HG03565 (cell line): ENCODE results near the gene KLC3.
"Not testable (repeated sequence)": the region's sequence is repeated elsewhere in the genome, so short reads cannot be mapped to it uniquely, and the experiment has no call there.

Experiments used
- ATAC-seq: cut with Tn5 transposase; IDR thresholded peaks from one replicate; pipeline ENCODE4 v1.9.1; 2021; ENCODE audit warnings: mild to moderate bottlenecking, moderate library complexity; ENCODE audit not compliant: unreplicated experiment

Gene KLC3

GRCh38 chr19:45340232-45340898 is at the start of gene KLC3:
Gene KLC3 (plus strand): TSS chr19:45340750. CDS start chr19:45345542, 4,792 bp downstream.
- ATAC-seq: no peak

GRCh38 chr19:45291834-45292233 is 48.7 kb upstream of the KLC3 start:
- no peak for ATAC-seq

DNA sequence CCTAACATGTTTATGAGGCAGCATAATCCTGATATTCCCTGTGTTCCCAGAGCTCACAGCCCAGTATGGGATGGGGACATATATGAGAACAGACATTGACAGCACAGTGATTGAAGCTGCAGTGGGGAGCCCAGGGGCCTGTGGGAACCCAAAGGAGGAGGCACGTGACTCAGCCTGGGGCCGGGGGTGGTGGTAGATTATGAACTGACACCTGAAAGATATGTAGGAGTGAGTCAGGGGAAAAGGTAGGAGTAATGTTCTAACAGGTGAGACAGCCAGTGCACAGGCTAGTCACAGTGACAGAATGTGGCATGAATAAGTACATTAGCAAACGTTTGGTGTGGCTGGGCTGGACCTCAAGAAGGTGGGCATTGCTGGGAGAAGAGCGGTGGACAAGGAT is 46.9 kb upstream of the KLC3 start:
- no peak for ATAC-seq

DNA sequence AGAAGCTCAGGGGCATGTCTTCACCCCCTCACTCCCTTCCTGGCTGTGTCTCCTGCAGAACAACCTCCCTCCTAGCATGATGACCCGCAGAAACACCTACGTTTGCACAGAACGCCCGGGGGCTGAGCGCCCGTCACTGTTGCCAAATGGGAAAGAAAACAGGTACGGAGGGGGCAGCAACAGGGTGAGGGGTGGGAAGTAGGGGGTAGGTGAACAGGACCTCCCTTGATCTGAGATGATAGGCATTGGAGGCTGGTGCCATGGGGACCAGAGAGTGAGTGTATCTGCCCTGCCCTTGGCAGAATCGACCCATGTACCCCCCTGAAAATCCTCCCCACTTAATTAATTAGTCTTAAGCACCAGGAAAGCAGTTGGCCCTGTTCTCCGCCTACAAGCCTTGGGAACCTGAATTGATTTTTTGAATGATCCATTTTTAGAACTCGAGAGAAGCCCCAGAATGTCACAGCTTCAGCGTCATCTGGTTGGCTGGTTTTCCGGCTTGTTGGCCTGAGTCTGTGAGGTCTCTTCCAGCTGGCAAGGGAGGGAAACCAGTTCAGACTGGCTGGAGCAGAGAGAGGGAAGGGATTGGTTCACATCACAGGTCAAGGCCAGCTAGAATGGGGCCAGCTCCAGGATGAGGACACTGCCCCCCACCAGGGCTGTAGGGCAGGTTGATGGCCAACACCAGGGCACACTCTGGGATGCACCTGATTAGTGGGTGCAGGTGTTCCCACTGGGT is 46.1 kb upstream of the KLC3 start:
- ATAC-seq: no peak

DNA sequence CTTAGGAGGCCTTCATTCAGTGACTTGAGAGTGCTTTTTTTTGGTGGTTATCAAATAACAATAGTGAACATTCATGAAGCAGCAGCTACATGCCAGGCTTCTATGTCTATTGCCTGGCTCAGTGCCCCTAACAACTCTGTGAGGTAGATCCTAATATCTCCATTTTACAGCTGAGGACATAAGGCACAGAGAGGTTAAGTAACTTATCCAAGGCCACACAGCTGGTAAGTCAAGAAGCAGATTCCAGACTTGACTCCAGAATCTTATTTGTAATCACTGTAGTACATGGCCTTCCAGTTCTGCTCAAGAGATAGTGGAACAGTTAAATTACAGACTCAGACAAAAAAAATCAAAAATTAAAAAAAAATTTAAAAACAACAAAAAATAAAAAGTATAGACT is 44.7 kb upstream of the KLC3 start:
- no peak for ATAC-seq

DNA sequence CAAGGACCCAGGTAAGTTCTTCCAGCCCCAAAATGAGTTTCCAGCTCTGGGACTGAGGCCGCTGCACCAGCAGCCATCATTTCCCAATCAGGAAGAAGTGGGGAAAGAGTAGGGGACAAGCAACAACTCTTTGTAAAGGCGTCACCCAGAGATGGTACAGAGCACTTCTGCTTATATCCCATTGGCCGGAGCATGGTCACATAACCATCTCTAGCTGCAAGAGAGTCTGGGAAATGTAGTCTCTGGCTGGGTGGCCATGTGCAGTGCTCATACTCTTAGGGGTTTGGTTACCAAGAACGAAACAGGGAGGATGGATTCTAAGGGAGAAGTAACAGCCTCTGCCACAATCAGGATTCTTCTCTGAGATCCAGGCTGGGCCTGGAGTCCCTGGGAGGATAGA is 44.2 kb upstream of the KLC3 start:
- no peak for ATAC-seq

- no peak for ATAC-seq
These were observed 42.9 kb upstream of the KLC3 start for GRCh38 chr19:45297674-45298073.

DNA sequence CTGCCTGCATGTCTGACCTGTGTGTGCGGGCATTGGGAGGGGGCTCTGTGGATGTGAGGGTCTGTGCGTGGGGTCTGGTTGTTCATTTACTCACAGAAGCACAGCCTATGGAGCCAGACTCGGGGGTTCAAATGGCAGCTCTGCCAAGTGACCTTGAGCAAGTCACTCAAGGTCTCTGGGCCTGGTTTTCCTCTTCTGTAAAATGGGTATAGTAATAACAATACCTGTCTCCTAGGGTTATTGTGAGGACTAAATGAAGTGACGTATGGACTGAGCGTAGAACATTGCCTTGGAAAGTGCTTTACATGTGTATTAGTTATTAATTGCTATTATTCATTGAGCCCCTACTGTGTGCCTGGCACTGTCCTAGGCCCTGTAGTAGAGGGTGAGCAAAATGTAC is 42.3 kb upstream of the KLC3 start:
- ATAC-seq: no peak

DNA sequence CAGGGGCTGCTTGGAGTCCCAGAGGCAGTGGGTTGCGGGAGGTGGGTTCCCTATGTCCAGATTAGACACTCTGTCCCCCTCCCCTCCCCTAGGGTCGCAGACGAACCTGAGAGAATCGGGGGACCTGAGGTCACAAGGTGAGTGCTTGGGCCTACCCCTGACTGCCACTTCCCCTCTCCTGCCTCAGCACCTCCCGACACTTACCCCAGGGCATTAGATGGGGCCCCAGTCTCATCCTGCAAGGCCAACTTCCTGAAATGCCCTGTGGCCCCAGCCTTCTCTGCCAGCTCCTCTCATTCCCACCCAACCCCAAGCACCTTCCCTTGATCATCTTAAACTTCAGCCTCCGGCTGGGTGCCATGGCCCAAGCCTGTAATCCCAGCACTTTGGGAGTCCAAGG is 40.8 kb upstream of the KLC3 start:
- no peak for ATAC-seq

DNA sequence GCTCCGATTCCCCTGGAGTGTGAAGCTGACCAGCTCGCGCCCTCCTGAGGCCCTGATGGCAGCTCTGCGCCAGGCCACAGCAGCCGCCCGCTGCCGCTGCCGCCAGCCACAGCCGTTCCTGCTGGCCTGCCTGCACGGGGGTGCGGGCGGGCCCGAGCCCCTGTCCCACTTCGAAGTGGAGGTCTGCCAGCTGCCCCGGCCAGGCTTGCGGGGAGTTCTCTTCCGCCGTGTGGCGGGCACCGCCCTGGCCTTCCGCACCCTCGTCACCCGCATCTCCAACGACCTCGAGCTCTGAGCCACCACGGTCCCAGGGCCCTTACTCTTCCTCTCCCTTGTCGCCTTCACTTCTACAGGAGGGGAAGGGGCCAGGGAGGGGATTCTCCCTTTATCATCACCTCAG is 38.1 kb upstream of the KLC3 start:
- no peak for ATAC-seq

- ATAC-seq: no peak
These were observed 37.1 kb upstream of the KLC3 start for GRCh38 chr19:45303269-45304060.

DNA sequence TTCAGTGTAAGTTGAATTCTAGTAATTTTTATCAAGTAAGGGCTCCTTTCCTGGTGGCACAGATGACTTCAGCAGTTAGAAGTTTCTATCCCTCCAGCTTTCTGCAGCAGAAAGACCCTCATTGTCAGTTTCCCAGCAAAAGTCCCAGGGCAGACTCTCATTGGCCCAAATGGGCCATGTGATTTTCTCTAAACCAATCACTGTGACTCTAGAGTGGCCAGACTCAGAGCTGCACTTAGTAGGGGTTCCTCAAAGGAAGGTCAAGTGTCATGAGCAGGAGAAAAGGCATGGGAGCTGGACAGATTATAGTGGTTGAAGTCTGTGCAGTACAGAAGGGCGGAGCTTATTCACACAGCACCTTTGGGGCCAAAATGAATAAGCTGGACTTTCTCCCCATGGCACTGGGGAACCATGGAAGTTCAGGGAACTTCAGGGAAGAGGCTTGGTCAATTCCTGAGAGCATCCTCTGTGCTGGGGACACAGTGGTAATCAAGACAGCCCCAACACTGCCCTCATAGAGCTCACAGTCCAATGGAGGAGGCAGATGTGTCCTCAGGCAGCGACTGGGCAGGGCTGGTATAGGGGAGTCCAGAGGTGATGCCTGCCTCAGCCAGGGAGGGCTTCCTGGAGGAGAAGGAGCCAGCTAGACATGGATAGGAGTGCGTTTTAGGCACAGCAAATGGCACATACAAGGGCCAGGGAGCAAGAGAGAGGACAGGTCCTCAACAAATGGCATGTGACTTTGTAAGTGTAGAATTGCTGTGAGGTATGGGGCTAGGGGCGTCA is 36.2 kb upstream of the KLC3 start:
- no peak for ATAC-seq

DNA sequence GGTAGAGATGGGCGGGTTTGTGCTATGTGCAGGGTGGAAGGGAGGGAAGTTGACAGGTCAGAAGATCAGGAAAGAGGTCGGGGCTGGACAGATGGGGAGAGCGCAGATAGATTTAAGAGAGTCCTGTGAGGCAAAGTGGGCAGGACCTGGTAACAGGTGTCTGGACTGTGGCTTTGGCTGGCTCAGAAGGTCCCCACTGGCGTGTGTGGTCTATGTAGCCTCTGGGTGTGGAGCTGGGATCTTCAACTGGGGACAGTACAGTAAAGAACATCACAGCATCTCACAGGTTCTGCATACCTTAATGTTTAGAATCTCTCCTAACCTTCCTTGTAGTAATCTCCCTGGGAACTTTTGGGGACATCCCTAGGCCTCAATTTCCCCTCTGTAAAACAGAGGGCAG is 35.5 kb upstream of the KLC3 start:
- ATAC-seq: no peak

- no peak for ATAC-seq
These were observed 35.1 kb upstream of the KLC3 start for GRCh38 chr19:45305421-45305820.

GRCh38 chr19:45306040-45306439 is 34.5 kb upstream of the KLC3 start:
- ATAC-seq: no peak

- no peak for ATAC-seq
These were observed 34.0 kb upstream of the KLC3 start for GRCh38 chr19:45306518-45307027.

GRCh38 chr19:45307361-45307760 is 33.2 kb upstream of the KLC3 start:
- ATAC-seq: no peak

DNA sequence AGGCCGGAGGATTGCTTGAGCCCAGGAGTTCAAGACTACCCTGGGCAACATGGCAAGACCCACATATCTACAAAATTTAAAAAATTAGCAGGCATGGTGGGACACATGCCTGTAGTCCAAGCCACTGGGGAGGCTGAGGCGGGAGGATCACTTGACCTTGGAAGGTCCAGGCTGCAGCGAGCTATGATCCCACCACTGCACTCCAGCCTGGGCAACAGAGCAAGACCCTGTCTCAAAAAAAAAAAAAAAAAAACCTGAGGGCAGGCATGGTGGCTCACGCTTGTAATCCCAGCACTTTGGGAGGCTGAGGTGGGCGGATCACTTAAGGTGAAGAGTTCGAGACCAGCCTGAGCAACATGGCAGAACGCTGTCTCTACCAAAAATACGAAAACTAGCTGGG is 31.2 kb upstream of the KLC3 start:
- not testable (repeated sequence) for ATAC-seq

- ATAC-seq: no peak
These were observed 28.9 kb upstream of the KLC3 start for GRCh38 chr19:45311621-45312020.

- ATAC-seq: not testable (repeated sequence)
These were observed 28.3 kb upstream of the KLC3 start for GRCh38 chr19:45312285-45312684.

DNA sequence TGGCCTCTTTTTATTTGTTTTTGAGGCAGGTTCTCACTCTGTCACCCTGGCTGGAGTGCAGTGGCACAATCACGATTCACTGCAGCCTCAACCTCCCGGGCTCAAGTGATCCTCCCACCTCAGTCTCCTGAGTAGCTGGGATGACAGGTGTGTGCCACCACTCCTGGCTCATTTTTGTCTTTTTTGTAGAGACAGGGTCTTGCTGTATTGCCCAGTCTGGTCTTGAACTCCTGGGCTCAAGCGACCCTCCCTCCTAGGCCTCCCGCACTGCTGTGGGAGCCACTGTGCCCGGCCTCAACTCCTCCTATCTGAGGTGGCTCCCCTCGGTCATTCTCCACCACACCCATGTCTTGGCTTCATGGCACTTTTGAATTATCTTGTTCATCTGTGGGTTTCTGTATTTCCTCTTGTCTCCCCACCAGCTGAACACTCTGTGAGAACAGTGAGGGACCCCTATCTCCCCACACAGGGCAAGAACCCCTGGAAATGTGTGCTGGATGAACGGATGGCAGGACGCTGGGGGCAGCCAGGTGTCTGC is 25.8 kb upstream of the KLC3 start:
- ATAC-seq: no peak
